GM12892 (cell line): ENCODE results near the gene UBFD1. TPM values are rescaled to one million over a fixed set of nuclear protein-coding genes. Genes with fewer than 3 reads are reported as not detected.
"Not testable (repeated sequence)": the region's sequence is repeated elsewhere in the genome, so short reads cannot be mapped to it uniquely, and the experiment has no call there.

ENCODE experiments used
- DNase-seq: peaks from one replicate; pipeline ENCODE4 v3.0.0; 2011; ENCODE audit not compliant: insufficient read length
- FAIRE-seq: peaks from 2 replicates; lab custom pipeline; 2011; peaks lifted over from hg19 to GRCh38; lab: Jason Lieb, UNC
- POLR2A ChIP-seq: IDR thresholded peaks from 2 replicates; pipeline ENCODE4 v1.6.1; 2011; ENCODE audit warnings: low read depth, low read length, control low read depth
- POLR2AphosphoS5 ChIP-seq: IDR thresholded peaks from 2 replicates; pipeline ENCODE4 v1.6.1; 2011; ENCODE audit warnings: low read depth, low read length, control low read depth
- TAF1 ChIP-seq: IDR thresholded peaks from 2 replicates; pipeline ENCODE4 v1.6.1; 2011; ENCODE audit warnings: low read depth, mild to moderate bottlenecking, control low read depth, low read length, borderline replicate concordance
- polyA plus RNA-seq: library from polyadenylated mRNA; unstranded; fragments of >200 nt; gene quantifications from one replicate; pipeline ENCODE4 v1.2.1, GENCODE V29; 2012; ENCODE audit warnings: missing spikeins, inconsistent platforms; ENCODE audit not compliant: missing spikeins

The UBFD1 gene
- polyA plus RNA-seq: 20.8 TPM

GRCh38 chr16:23556881-23557778, at the start of gene UBFD1, which contains the start of gene EARS2:
Gene UBFD1 (plus strand): TSS chr16:23557727. CDS start chr16:23557743, 16 bp downstream.
Gene EARS2 (minus strand): TSS chr16:23557350. CDS start chr16:23557343, 7 bp downstream.
- DNase-seq (peak; percentile 91), FAIRE-seq (peak; percentile 97)
- TF ChIP-seq TAF1 (peak; percentile 80), POLR2AphosphoS5 (peak; percentile 76), POLR2A (peak; percentile 90)

GRCh38 chr16:23508589-23509440, 48.7 kb upstream of the UBFD1 start:
- no peak for FAIRE-seq
- DNase-seq: no peak
- TF ChIP-seq POLR2AphosphoS5 (no peak), POLR2A (no peak), TAF1 (no peak)

- no peak for DNase-seq
- no peak for FAIRE-seq
- TF ChIP-seq TAF1 (no peak), POLR2A (no peak), POLR2AphosphoS5 (no peak)
Observed at GRCh38 chr16:23509441-23509754, 48.1 kb upstream of the UBFD1 start.

GRCh38 chr16:23509782-23510163, 47.8 kb upstream of the UBFD1 start:
- TF ChIP-seq TAF1 (no peak), POLR2AphosphoS5 (no peak), POLR2A (no peak)
- DNase-seq: no peak
- FAIRE-seq: no peak

- peak; percentile 99 for FAIRE-seq
- peak; percentile 93 for TF ChIP-seq POLR2A
- TF ChIP-seq POLR2AphosphoS5: peak; percentile 84
- peak; percentile 91 for TF ChIP-seq TAF1
- peak; percentile 79 for DNase-seq
Observed at GRCh38 chr16:23510164-23510914, 47.2 kb upstream of the UBFD1 start, which contains the start of gene GGA2. Gene GGA2 (minus strand): TSS chr16:23510494. CDS start chr16:23510411, 83 bp downstream.

GRCh38 chr16:23510915-23511270, 46.6 kb upstream of the UBFD1 start:
- FAIRE-seq: peak; percentile 54

GRCh38 chr16:23511731-23512130, 45.8 kb upstream of the UBFD1 start:
- no peak for FAIRE-seq
- TF ChIP-seq POLR2AphosphoS5 (no peak), POLR2A (no peak)
- DNase-seq: no peak

More at GRCh38 chr16:23510915-23511270, 46.6 kb upstream of the UBFD1 start:
- DNase-seq: not testable (repeated sequence)

- TF ChIP-seq TAF1: no peak
- TF ChIP-seq POLR2AphosphoS5: no peak
- no peak for TF ChIP-seq POLR2A
- FAIRE-seq (no peak), DNase-seq (no peak)
Observed at GRCh38 chr16:23512168-23512695, 45.3 kb upstream of the UBFD1 start.

GRCh38 chr16:23514381-23515152, 43.0 kb upstream of the UBFD1 start:
- TF ChIP-seq POLR2AphosphoS5 (no peak), TAF1 (no peak), POLR2A (no peak)
- DNase-seq (no peak), FAIRE-seq (no peak)

GRCh38 chr16:23515881-23516280, 41.6 kb upstream of the UBFD1 start:
- no peak for TF ChIP-seq TAF1
- TF ChIP-seq POLR2A: no peak
- TF ChIP-seq POLR2AphosphoS5: no peak
- FAIRE-seq (no peak), DNase-seq (no peak)
